Colonic mucosa (tissue), 4 donors: ENCODE data around the gene COL4A2. TPM values are rescaled to one million over a fixed set of nuclear protein-coding genes. Genes with fewer than 3 reads are reported as not detected.
"Not testable (repeated sequence)": the region's sequence is repeated elsewhere in the genome, so short reads cannot be mapped to it uniquely, and the experiment has no call there.

Experiments
- DNase-seq: peaks from one replicate; pipeline ENCODE4 v3.0.0-alpha.2; 2020
- H3K27ac ChIP-seq: fragments of 200-600 bp; one replicate; pipeline ENCODE4 v1.8.0; 2021
- H3K27me3 ChIP-seq: fragments of 200-600 bp; one replicate; pipeline ENCODE4 v1.8.0; 2021
- H3K36me3 ChIP-seq: fragments of 200-600 bp; one replicate; pipeline ENCODE4 v1.8.0; 2021
- H3K4me1 ChIP-seq: fragments of 200-600 bp; one replicate; pipeline ENCODE4 v1.8.0; 2021; ENCODE audit warnings: mild to moderate bottlenecking
- H3K4me3 ChIP-seq: fragments of 200-600 bp; one replicate; pipeline ENCODE4 v1.8.0; 2021
- H3K9ac ChIP-seq, 2 donors: one replicate each; pipeline ENCODE4 v1.7.0; 2013; ENCODE audit warnings: control low read depth in 2 of 2, low read depth in 2 of 2, low read length in 2 of 2
- H3K9me3 ChIP-seq: fragments of 200-600 bp; one replicate; pipeline ENCODE4 v1.8.0; 2021
- intact Hi-C: fragments of 100-400 bp; cut with DNase I; formaldehyde crosslinking; loops from one replicate; pipeline ENCODE4 v1.14.1; 2022
- total RNA-seq, 2 donors: library from RNA; stranded (reverse); fragmentation: NEBNext Ultra II Directional in 1 of 2; extraction: Animal tissue kit (Norgen Biotek cat#: 25700) in 1 of 2; gene quantifications; one replicate each; pipeline ENCODE4 v1.2.1, GENCODE V29; 2021
- TF ChIP-seq, protein P1 (sequence below): fragments of 200-600 bp; IDR thresholded peaks from one replicate; pipeline ENCODE4 v1.8.0; 2022; ENCODE audit warnings: antibody characterized with exemption, mild to moderate bottlenecking
- donor health status: healthy.
- donor health status: DM: no; HTN: no; CAD: no.
- donor health status: DM: no; HTN: no; CAD: no.

The COL4A2 gene
- total RNA-seq, 2 donors from 2014 or later, result 61.1 to 111 TPM

- no peaks in the 10 kb centered on the region for H3K36me3 ChIP-seq
- intact Hi-C loops, result loop anchor here (10.0 kb wide), 1 partner anchor 125 kb away; no protein-coding TSS in a partner anchor
- TF ChIP-seq, protein P1, sequence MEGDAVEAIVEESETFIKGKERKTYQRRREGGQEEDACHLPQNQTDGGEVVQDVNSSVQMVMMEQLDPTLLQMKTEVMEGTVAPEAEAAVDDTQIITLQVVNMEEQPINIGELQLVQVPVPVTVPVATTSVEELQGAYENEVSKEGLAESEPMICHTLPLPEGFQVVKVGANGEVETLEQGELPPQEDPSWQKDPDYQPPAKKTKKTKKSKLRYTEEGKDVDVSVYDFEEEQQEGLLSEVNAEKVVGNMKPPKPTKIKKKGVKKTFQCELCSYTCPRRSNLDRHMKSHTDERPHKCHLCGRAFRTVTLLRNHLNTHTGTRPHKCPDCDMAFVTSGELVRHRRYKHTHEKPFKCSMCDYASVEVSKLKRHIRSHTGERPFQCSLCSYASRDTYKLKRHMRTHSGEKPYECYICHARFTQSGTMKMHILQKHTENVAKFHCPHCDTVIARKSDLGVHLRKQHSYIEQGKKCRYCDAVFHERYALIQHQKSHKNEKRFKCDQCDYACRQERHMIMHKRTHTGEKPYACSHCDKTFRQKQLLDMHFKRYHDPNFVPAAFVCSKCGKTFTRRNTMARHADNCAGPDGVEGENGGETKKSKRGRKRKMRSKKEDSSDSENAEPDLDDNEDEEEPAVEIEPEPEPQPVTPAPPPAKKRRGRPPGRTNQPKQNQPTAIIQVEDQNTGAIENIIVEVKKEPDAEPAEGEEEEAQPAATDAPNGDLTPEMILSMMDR, result no peak
- no peaks in the 10 kb centered on the region for H3K4me1 ChIP-seq
- H3K27ac ChIP-seq, result no peak overlapping the region
- H3K9me3 ChIP-seq, result no peaks in the 10 kb centered on the region
- DNase-seq, result no peak
- H3K4me3 ChIP-seq, result no peak overlapping the region
- H3K27me3 ChIP-seq, result no peaks in the 10 kb centered on the region
- no peak overlapping the region for H3K9ac ChIP-seq
Measured at GRCh38 chr13:110449219-110450015, 142.3 kb downstream of the COL4A2 start.

GRCh38 chr13:110450016-110450900 lies 143.2 kb downstream of the COL4A2 start:
- TF ChIP-seq, protein P1, result no peak
- H3K36me3 ChIP-seq, result no peaks in the 10 kb centered on the region
- H3K4me1 ChIP-seq, result no peaks in the 10 kb centered on the region

GRCh38 chr13:110450941-110451730 lies 144.1 kb downstream of the COL4A2 start:
- TF ChIP-seq, protein P1, result no peak
- H3K9ac ChIP-seq, result no peak overlapping the region
- DNase-seq, result no peak
- intact Hi-C loops, result loop anchor here (10.0 kb wide), 1 partner anchor 124 kb away; no protein-coding TSS in a partner anchor
- H3K9me3 ChIP-seq, result no peaks in the 10 kb centered on the region
- H3K27me3 ChIP-seq, result no peaks in the 10 kb centered on the region
- H3K36me3 ChIP-seq, result no peaks in the 10 kb centered on the region
- no peaks in the 10 kb centered on the region for H3K4me1 ChIP-seq
- no peak overlapping the region for H3K27ac ChIP-seq
- H3K4me3 ChIP-seq, result no peak overlapping the region

More at GRCh38 chr13:110450016-110450900, 143.2 kb downstream of the COL4A2 start:
- intact Hi-C loops, result loop anchor here (10.0 kb wide), 1 partner anchor 125 kb away; no protein-coding TSS in a partner anchor
- no peak overlapping the region for H3K9ac ChIP-seq
- no peak overlapping the region for H3K4me3 ChIP-seq
- H3K27me3 ChIP-seq, result no peaks in the 10 kb centered on the region
- no peak for DNase-seq
- H3K9me3 ChIP-seq, result no peaks in the 10 kb centered on the region
- H3K27ac ChIP-seq, result no peak overlapping the region

GRCh38 chr13:110453091-110453490 lies 146.0 kb downstream of the COL4A2 start:
- not testable (repeated sequence) for H3K27ac ChIP-seq, H3K9ac ChIP-seq, H3K9me3 ChIP-seq, H3K27me3 ChIP-seq, H3K4me3 ChIP-seq, H3K4me1 ChIP-seq, DNase-seq, H3K36me3 ChIP-seq
- intact Hi-C loops, result loop anchor here (10.0 kb wide), 1 partner anchor 122 kb away; no protein-coding TSS in a partner anchor

- H3K27ac ChIP-seq, result no peak overlapping the region
- H3K36me3 ChIP-seq, result no peaks in the 10 kb centered on the region
- H3K4me3 ChIP-seq, result no peak overlapping the region
- H3K9me3 ChIP-seq, result no peaks in the 10 kb centered on the region
- H3K27me3 ChIP-seq, result no peaks in the 10 kb centered on the region
- intact Hi-C loops, result loop anchor here (10.0 kb wide), 1 partner anchor 121 kb away; no protein-coding TSS in a partner anchor
- TF ChIP-seq, protein P1, result no peak
- no peak overlapping the region for H3K9ac ChIP-seq
- no peak for DNase-seq
- H3K4me1 ChIP-seq, result no peaks in the 10 kb centered on the region
Measured at GRCh38 chr13:110453797-110454196, 146.7 kb downstream of the COL4A2 start.
